HS-27A (cell line): Measurements from ENCODE around the gene ZIC5.

Experiments
- DNase-seq: peaks from one replicate; pipeline ENCODE4 v3.0.0-alpha.2; 2012; ENCODE audit warnings: low read depth, missing footprints

ZIC5 gene

DNA sequence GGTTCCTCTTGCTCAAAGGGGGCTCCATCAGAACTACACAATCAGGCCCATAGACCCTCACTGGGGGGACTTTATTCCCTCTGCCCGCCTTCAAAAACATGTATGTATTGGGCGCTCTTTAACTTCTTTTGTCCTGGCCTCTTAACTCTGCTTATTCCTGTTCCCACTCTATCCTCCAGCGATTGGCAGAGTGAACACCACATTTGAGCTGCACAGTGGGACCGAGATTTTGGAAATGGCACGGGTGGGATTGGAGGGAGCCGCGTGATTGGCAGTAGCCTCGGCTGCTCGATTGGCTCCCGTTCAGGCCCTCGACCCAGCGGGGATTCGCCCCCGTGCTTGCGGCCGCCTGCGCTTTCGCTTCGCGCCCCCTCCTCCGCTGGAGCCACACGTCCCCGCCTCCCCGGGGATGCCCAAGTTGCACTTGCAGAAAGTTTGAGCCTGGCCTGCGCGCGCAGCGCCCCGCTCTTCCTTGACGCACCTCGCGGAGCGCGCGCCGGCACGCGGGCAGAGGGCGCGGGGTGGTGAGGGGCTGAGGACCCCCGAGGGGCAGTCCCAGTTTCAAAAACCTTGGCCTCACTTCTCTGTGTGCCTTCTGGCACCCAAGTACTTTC is at the start of gene ZIC5:
TSS of gene ZIC5 (minus strand) at position 192 of the 614 bp plus-strand sequence. CDS start at position 28, 164 bp downstream.
- DNase-seq: no peak

DNA sequence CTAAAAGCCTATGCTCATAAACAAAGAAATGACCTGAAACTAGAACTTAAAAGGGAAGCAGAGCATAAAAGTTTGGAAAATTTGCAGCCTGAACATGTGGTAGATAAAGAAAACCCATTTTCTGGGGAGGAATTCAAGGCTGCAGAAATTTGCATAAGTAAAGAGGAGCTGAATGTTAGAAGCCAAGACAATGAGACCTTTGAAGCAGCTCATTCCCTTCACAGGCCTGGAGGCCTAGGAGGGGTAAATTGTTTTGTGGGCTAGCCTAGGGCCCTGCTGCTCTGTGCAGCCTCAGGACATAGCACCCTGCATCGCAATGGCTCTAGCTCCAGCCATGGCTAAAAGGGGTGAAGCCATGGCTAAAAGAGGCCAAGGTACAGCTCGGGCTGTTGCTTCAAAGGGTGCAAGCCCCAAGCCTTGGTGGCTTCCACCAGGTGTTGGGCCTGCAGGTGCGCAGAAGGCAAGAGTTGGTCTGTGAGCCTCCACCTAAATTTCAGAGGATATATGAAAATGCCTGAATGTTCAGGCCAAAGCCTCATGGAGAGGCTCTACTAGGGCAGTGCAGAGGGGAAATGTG is 48.3 kb upstream of the ZIC5 start:
- DNase-seq: no peak

DNA sequence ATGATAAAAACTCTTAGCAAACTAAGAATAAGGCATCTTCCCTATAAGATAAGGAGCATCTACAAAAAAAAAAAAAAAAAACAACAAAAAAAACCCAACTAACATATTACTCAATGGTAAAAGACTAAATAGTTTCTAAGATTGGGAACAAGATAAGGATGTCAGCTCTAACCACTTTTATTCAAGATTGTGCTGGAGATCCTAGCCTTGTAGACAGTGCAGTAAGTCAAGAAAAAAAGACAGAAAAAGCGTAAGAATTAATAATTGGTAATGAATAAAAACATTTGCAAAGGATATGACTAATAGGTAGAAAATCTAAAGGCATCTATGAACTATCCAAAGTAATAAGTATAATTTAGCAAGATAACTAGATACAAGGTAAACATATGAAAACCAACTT is 43.1 kb upstream of the ZIC5 start:
- DNase-seq: no peak

DNA sequence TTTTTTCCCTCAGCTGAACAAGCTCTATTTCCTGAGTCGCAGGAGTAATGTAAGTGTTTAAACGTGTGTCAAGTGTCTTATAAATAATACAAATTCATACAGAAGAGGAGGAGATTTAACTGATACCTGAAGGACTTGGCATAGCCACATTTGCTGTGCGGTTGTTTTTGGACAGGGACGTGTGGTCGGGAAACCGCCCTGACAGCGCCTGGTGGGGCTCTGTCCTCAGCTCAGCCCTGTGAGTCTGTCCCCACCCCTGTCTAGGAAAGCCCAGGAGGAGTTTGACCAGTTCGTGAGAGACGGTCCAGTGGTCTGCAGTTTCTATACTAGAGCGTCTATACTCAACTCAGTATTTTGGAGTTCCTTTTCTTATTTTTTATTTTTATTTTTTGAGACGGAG is 26.7 kb upstream of the ZIC5 start:
- DNase-seq: no peak

DNA sequence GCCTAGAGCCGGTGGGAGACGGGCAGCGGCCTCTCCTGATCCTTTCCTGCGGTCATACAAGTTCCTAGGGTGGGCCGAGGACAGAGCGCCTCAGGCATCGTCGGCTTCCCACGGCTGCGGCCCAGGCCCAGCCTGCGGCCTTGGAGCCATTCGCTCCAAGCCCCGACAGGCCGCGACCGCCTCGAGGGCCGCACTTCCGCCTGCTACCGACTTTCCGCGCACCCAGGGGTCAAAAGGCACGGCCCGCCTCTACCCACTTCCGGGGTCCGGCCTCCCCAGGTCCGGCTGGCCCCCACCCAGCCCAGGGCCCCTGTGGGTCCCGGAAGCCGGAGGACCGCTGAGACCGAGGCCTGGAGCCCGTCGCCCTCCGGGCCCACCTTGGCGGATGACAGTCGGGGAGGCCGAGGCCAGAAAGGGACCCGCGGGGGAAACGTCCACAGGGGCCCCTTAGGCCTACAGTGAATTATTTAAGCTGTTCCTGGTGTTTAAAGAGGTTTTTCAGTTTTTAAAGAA is 26.2 kb upstream of the ZIC5 start:
- no peak for DNase-seq

DNA sequence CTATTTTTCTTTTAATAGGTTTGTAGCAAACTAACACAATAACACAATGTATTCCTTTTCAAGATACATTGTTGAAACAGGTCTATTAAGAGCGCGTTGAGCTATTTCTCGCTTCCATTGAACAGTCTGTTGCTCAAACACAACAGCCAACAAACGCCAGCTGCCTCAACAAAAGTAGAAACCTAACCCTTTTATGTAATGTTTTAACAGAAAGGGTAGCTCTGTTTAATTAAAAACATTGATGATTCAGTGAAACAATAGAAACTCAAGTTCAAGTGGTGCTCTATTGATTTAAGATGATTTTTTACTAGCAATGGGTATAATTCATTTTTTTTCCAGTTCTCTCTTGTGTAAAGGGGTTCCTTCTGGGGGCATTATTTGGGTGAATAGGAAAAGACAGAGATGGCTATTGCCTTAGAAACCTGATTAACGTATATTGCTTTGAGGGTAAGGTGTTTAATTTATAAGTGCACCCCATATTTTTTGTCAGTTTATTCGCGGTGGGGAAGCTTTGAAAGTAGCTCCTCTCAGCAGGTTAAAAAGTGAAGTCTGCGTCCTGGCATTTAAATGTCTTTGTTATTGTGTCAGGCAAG is 24.9 kb upstream of the ZIC5 start:
- DNase-seq: no peak

DNA sequence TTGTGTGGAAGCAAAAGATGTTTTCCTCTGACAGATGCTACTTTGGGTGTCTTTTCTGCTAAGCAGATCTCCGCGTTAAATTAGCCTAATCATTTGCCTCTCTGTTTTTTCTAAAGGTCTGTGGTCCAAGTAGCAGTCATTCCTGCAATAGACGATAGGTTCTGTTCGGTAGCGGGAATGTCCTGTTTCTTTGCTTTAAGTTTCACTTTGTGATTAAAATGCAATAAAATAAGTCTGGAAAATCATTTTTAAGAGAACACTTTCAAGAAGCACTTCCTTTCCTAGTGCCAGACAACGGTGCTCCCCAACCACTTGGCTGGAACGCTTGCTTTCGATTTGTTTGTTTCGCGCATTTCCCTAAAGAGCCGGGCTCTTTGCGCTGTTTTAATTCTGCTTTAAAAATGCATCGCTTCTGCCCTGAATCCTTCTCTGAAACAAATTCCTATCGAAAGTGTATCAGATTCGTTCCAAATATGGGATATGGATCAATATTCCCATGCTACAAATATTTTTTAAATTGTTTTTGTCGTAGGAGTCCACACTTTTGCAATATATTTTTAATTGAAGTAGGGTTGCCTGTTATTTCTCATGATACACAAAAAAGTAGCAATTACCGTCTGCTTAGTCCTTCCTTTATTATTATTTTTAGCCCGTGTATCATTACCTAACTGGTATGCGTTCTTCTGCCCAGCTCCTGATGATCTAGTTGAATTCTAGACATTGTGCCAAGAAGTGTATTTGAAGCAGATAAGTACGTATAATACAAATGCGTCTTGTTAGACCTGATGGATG is 24.2 kb upstream of the ZIC5 start:
- no peak for DNase-seq

DNA sequence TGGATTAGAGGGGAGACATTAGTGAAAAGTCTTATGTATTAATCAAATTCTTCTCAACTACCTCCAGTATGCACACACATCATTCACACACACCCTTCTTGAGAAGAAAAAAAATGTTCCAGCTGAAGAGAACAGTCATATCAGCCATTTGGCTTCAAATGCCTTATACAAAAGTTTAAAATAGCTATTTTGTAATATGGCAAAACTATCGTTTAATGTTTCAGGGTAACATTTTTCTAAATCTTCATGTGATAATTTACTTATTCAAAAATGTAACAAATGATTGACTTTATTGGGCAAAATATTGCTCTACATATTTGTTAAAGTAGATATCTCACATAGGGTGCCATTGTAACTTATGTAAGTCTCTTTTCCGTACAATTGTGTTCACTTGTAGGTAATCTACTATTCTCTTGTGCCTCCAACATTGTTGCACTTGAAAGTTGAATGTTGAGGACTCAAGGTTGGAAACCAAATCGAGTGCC is 23.6 kb upstream of the ZIC5 start:
- DNase-seq: no peak

DNA sequence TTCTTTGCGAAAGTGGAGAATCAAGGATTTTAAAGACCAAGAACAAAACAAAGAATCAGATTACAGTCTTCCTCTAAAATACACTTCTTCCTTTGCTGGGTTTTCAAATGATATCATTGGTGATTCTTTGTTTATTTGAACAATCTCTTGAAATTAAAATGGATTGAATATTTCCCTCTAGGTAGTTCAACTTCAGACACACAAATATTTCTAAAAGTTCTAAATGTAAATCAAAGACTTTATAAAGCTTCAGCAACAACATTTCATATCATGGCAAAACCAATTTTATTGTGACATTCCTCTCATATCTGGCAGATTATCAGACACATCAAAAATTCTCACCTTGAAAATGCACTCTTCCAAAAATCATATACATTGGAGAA is 23.1 kb upstream of the ZIC5 start:
- DNase-seq: no peak

DNA sequence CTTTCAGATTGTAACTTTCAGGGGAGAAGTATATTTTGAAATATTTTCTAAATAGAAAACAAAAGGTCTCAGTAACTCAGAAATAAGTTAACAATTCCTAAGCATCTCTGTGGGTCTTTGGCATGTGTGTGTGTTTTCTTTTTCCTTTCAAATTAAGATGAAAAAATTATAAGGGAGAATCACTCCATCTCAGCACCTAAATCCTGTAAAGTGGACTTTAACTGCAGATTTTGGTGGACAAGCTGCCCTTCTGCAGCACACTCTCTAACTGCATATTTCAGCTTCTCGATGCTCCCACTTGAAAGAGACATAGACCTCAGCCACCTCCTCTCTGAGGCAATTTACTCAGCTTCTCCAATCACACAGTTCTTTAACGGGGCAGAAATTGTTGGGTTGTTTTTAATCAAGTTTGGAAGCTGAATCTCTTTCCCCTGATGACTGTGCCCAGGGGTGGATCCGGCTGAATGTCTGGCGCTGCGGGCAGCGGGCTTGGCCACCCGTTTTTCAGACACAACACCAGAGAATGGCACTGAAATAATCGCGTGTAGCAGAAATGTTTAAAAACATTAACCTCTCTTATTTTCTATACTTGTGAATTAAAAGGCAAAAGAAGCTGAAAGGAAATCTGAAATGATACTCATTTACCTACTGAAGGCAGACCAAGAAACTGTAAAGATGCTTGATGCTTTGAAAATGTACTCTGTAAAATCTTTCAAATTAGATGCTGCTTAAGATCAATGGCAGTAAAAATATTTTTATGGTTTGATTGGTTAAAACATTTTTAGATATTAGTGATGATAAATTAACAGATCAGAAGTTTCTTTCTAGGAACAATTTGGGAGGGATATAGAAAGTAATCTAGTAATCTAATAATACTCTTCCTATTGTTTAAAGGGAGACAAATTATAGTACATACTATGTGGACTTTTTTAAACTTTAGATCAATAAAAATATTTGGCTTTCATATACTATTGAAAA is 22.4 kb upstream of the ZIC5 start:
- DNase-seq: no peak

DNA sequence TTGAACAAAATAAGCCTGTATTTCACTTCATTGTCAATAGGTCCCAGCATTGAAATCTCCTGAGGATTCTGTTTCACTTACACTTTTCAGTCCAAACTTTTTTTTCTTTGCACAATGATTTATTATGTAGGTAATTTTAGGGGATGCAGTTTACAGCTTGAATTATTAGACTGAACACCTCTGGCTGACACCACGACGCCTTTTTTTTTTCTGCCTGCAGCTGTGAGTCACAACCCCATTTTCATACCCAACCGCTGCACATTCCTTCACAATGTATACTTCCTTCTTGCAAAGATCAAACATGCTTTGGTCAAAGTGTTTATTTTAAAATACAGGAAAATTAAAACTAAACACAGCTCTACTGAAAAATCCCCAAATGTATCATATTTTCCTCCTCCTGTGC is 21.4 kb upstream of the ZIC5 start:
- DNase-seq: no peak

DNA sequence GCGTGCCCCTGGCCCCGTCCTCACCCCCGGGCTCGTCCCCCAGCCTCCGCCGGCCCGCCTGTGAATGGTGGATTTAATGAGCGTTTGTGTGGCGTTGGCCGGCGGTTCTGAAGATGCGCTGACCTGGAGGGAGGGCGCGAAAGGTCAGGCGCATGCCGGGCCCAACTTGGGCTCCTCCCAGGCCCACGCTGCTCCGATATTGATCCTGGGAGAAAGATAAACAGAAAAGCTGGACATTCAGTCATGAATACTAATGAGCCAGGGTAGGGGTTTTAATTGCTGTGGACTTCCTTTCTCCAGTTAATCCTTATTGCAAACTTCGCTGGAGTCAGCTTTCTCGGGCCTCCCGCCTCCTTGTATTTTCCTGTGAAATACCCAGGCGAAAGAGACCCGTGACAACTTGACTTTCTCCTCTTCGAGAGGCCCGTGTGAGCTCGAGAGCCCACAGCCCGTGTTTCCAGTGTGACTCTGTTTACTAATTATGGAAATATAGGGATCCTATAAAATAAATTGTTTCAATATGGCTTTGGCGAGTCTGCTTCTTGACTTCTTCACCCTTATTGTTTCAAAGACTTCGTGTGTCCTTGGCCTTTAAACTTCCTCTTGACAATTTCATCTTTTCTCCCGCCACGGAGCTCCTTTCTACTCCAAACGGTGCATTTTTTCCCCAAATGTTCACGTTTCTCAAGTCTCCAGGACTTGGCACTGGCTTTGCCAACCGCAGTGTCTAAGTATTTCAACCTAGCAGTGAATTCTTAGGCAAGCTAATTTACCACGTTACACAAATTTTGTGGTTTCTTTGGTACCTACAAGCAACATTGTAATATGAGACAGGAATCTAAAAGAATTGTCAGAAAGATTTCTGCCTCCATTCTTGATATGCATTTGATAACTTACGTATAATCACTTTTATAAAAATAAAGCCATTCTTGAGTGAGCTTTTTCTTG is 20.5 kb upstream of the ZIC5 start:
- no peak for DNase-seq

DNA sequence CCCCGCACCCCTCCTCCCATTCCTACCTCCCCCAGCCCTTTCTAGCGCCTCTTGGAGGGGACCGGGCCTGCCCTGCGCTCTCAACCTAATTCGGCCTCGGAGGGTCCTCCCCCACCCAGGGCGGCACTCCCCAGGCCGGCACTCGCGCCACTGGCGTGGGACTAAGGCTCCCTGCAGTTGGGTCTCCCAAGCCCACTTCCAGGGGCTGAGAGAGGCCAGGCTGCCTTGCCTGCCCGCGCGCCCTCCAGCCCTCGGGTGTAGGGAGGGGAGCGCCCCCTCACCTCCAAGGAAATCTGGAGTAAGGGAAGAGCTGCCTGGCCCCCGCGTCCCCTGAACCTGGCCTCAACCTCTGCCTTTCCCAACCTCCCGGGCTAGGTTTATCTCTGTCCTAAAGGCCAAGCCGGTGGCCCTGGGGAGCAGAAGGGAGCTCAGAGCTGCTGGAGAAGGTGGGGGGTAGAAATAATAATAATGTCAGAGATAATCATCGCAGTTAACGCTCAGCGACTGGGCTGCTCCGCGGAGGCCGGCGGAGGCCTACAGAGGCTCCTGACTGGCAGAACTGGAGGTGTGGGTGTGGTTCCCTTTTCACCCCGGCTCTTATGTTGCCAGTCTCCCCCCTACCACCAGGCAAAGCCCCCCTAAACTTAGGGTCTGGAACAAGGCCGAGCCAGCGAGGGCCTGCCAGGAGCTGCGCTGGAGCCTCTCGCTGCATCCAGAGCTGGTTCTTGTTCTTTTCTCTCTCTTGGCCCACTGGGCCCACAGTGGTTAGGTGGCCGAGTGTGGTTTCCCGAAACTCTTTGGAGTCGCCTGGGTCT is 19.7 kb upstream of the ZIC5 start:
- no peak for DNase-seq

DNA sequence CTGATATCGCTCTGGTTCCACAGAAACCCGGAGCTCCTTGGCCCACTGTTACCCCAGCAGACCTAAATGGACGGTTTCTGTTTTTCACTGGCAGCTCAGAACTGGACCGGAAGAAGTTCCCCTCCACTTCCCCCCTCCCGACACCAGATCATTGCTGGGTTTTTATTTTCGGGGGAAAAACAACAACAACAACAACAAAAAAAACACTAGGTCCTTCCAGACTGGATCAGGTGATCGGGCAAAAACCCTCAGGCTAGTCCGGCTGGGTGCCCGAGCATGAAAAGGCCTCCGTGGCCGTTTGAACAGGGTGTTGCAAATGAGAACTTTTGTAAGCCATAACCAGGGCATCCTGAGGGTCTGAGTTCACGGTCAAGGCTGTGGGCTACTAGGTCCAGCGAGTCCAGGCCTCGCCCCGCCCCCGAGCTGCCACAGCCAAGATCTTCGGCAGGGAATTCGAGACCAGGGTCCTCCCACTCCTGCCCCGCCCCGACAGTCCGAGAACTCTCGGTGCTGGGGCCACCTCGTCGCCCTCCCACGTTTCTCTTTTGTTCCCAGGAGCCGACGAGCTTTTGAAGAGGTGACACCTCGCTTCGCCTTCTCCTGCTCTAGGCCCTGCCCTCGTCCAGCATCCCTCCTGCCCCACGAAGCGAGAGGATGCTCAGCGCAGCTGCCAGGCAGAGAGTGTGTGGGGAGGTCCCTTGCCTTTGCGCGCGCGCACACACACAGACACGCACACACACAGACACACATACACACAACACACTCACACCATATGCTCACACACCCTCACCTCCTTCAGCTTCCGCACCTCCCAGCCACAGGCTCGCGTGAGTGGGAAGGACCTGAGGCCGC is 18.8 kb upstream of the ZIC5 start:
- no peak for DNase-seq

DNA sequence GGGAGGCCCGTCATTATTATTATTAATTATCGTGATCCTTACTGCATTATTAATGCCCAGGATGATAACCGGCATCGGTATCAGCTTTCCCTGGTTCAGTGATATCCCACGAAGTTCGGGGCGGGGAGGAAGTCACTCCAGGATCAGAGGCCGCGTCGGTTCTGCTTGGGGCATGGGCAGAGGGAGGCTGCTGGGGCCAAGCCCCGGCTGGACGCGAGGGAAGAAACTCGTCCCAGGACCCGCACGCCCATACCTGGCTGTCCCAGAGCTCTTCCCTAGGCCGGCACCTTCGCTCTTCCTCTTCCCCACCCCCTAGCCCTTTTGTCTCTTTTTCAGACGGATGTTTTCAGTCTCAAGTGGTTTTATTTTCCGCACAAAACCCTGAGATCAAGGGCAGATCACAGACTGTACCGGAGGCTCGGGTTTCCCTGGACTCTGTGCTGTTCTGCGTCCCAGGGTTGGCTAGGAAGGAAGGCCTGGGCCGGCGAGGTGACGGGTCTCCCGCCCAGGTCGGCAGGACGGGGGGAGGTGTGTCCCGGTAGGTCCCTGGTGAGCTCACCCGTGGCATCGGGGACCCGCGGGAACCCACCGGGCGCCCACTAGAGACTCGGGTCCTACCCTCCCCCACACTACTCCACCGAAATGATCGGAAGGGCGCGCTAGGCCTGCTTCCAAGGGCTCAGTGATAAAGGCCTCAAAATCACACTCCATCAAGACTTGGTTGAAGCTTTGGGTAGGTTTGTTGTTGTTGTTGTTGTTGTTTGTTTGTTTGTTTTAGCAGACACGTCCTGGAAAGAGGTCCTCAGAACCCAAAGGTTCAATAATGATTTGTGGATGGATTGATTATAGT is 17.9 kb upstream of the ZIC5 start:
- no peak for DNase-seq

DNA sequence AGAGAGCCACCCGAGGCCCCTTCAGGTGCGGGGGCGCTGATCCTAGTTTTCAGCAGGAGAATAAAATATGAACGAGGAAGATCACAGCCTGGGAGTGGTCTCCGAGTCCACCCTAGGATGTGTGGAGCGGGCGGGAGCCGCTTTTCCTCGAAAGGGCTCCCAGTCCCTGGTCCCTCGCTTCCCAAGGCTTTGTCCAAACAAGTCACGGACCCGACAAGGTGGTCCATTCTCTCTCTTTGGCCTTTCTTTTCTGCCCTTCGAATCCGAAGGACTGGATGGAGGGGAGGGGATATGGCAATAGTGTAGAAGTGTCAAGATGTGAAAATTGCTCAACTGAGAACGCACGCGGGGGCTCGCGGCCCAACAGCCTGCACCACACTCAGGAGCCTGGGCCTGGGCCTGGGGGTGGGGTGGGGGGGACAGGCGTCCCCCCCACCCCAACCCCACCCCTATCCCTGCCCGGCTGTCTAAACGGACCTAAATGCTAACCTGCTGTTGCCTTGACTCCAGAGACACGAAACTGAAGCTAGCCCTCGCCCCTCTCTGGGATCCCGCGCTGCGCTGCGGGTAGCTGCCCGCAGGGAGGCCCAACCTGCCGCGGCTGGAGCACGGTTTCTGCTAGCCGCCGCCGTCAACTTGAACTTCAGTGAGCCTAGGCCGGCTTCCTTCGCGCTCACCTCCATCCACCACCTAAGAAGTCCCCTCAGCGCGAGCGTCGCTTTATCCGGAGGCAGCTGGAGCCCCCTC is 17.1 kb upstream of the ZIC5 start:
- DNase-seq: no peak
